Endothelial cell of umbilical vein (primary cell): ENCODE data around the gene HIP1. TPM values are rescaled to one million over a fixed set of nuclear protein-coding genes. Genes with fewer than 3 reads are reported as not detected.
"Not testable (repeated sequence)": the region's sequence is repeated elsewhere in the genome, so short reads cannot be mapped to it uniquely, and the experiment has no call there.

Source experiments
- BruUV-seq: library from RNA; stranded (reverse); fragments of 400-500 nt; replicated peaks from 2 replicates; lab custom pipeline; 2021; lab: Mats Ljungman, UMichigan
- CTCF ChIA-PET: fragments of 300-600, 350-600 bp; sonication (Branson Sonifier 250); formaldehyde crosslinking; loops from one replicate; lab custom pipeline; 2021; ENCODE audit warnings: antibody characterized with exemption, inconsistent platforms; lab: Charles Lee
- POLR2A ChIA-PET: fragments of 300-600, 350-600 bp; sonication (Branson Sonifier 250); formaldehyde crosslinking; loops from one replicate; lab custom pipeline; 2021; ENCODE audit warnings: antibody characterized with exemption, inconsistent platforms; lab: Charles Lee
- DNase-seq: peaks from one replicate; pipeline ENCODE4 v3.0.0-alpha.2; 2011; ENCODE audit warnings: low read depth, low spot score
- FAIRE-seq: peaks from 2 replicates; lab custom pipeline; 2011; peaks lifted over from hg19 to GRCh38; lab: Jason Lieb, UNC
- H2AFZ ChIP-seq: 2 replicates; pipeline ENCODE4 v1.6.0; 2012; ENCODE audit warnings: low read depth, low read length, control low read depth, inconsistent platforms
- H3K27ac ChIP-seq: 2 replicates; pipeline ENCODE4 v1.5.1; 2011; ENCODE audit warnings: low read depth, mild to moderate bottlenecking, control low read depth, low read length, moderate library complexity; ENCODE audit not compliant: insufficient read depth
- H3K27me3 ChIP-seq, 2 experiments: 2 replicates each; pipeline versions ENCODE4 v1.6.0 to v1.6.1; 2011; ENCODE audit warnings: low read length in 2 of 2, mixed read lengths in 1 of 2; ENCODE audit not compliant: control insufficient read depth in 2 of 2, insufficient read depth in 2 of 2
- H3K36me3 ChIP-seq, 2 experiments: 2 replicates in 1 of 2; 3 replicates in 1 of 2; pipeline ENCODE4 v1.5.1; 2011; ENCODE audit warnings: low read length in 2 of 2, mild to moderate bottlenecking in 1 of 2, moderate library complexity in 1 of 2; ENCODE audit not compliant: control insufficient read depth in 2 of 2, insufficient read depth in 2 of 2; ENCODE audit errors: extremely low read depth in 1 of 2
- H3K4me1 ChIP-seq: 3 replicates; pipeline ENCODE4 v1.5.1; 2011; ENCODE audit warnings: mild to moderate bottlenecking, low read length; ENCODE audit not compliant: control insufficient read depth, insufficient read depth; ENCODE audit errors: extremely low read depth
- H3K4me2 ChIP-seq: 2 replicates; pipeline ENCODE4 v1.6.1; 2011; ENCODE audit warnings: low read length, control low read depth, mixed read lengths; ENCODE audit not compliant: insufficient read depth
- H3K4me3 ChIP-seq, 3 experiments: fragments of 200-600 bp in 1 of 3; sonication (generic), shearing (Covaris generic) in 1 of 3; replicated peaks in 1 of 3; 2 replicates each; pipeline ENCODE4 v1.5.1; 2011 to 2016; ENCODE audit warnings: control low read depth in 3 of 3, low read length in 3 of 3, mild to moderate bottlenecking in 2 of 3, inconsistent platforms in 1 of 3, low read depth in 1 of 3, moderate library complexity in 1 of 3; ENCODE audit not compliant: insufficient read depth in 1 of 3
- H3K79me2 ChIP-seq: 2 replicates; pipeline ENCODE4 v1.6.0; 2012; ENCODE audit warnings: low read length, inconsistent platforms; ENCODE audit not compliant: control insufficient read depth, insufficient read depth
- H3K9ac ChIP-seq: replicated peaks from 2 replicates; pipeline ENCODE3; 2011; ENCODE audit warnings: low read length, control low read depth; ENCODE audit not compliant: insufficient read depth; ENCODE audit errors: extremely low read depth
- H3K9me1 ChIP-seq: replicated peaks from 3 replicates; pipeline ENCODE4 v1.6.0; 2011; ENCODE audit warnings: mild to moderate bottlenecking, low read length; ENCODE audit not compliant: control insufficient read depth, insufficient read depth; ENCODE audit errors: extremely low read depth
- H3K9me3 ChIP-seq: replicated peaks from 2 replicates; pipeline ENCODE4 v1.5.1; 2012; ENCODE audit warnings: low read length, inconsistent platforms; ENCODE audit not compliant: control insufficient read depth, insufficient read depth
- H4K20me1 ChIP-seq: replicated peaks from 2 replicates; pipeline ENCODE3; 2011; ENCODE audit warnings: mild to moderate bottlenecking, low read length; ENCODE audit not compliant: control insufficient read depth, insufficient read depth; ENCODE audit errors: extremely low read depth
- EZH2 ChIP-seq: IDR thresholded peaks from 2 replicates; pipeline ENCODE4 v1.6.1; 2012; ENCODE audit warnings: borderline replicate concordance, low read depth, mild to moderate bottlenecking, moderate library complexity, low read length, inconsistent platforms; ENCODE audit not compliant: severe bottlenecking
- MYC ChIP-seq: IDR thresholded peaks from one replicate; pipeline ENCODE4 v1.6.1; 2011; ENCODE audit warnings: mild to moderate bottlenecking, low read depth, low read length
- POLR2A ChIP-seq: IDR thresholded peaks from 2 replicates; pipeline ENCODE4 v1.6.1; 2012; ENCODE audit warnings: low read depth, mild to moderate bottlenecking, control low read depth, low read length
- POLR2AphosphoS5 ChIP-seq: IDR thresholded peaks from 2 replicates; pipeline ENCODE4 v1.6.1; 2012; ENCODE audit warnings: low read depth, mild to moderate bottlenecking, control low read depth, low read length, moderate library complexity; ENCODE audit not compliant: insufficient read depth
- dilution Hi-C: fragments of 300-500 bp; cut with MboI; formaldehyde crosslinking; loops from one replicate; pipeline ENCODE4 v1.15.0; 2019; ENCODE audit warnings: low sequenced_read_pairs; ENCODE audit not compliant: extremely low pct_ligation_motif_present
- intact Hi-C: fragments of 100-400 bp; cut with micrococcal nuclease; formaldehyde crosslinking; loops from one replicate; pipeline ENCODE4 v1.10.0; 2022
- polyA plus RNA-seq, 4 experiments: library from polyadenylated mRNA; depleted of rRNA in 3 of 4; stranded (reverse) in 3 of 4; unstranded in 1 of 4; fragments of >200 nt; gene quantifications; 2 replicates each; pipeline versions ENCODE4 v1.2.1 to v1.2.3, GENCODE V29; 2011 to 2012; ENCODE audit warnings: missing spikeins in 1 of 4
- total RNA-seq: library from RNA; stranded (reverse); gene quantifications from 2 replicates; pipeline ENCODE4 v1.2.3, GENCODE V29; 2021
- TF ChIP-seq, protein P1 (sequence below): IDR thresholded peaks from 2 replicates; pipeline ENCODE4 v1.6.1; 2011; ENCODE audit not compliant: insufficient read depth, insufficient read length
- TF ChIP-seq, protein P2 (sequence below), 2 donors: IDR thresholded peaks; 1 replicate in 1 of 2; 2 replicates in 1 of 2; pipeline ENCODE4 v1.5.1; 2011; ENCODE audit warnings: low read length in 2 of 2, mild to moderate bottlenecking in 2 of 2, moderate library complexity in 2 of 2, control low read depth in 1 of 2, inconsistent platforms in 1 of 2, low read depth in 1 of 2; ENCODE audit not compliant: insufficient read depth in 1 of 2; ENCODE audit errors: extremely low read depth in 1 of 2

HIP1 gene
- total and polyA plus RNA-seq, 2 donors (not counting 3 experiments of a cell fraction or from before 2014, with no cell fraction given), result 23.7 to 47.6 TPM

DNA sequence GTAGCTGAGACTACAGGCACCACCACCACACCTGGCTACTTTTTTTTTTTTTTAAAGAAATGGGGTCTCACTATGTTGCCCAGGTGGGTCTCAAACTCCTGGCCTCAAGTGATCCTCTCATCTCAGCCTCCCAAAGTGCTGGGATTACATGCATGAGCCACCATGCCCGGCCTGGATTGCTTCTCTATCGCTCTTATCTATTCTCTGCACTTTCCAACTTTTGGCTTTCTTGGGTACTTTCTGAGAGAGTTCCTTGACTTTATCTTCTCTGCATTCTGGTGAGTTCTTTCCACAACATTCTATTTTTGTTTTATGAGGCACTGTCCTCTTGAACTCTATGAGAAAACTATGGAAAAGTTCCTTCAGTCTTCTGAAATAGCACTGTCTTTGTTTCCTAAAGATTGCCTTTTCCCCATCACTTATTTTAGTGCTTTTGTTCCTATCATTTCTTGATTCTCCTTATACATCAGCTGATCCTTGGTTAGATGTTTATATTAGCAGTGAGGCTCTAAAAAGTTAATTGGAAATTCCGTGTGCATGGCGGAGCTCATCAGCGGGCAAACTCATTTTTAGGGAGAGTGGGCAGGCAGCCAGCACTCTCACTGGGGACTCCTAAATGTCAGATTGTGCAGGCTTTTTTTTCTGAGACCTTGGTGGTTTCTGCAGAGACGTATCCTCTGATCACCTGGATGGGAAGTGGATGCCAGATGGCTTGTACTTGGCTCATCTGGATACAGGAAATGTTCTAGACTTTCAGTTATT lies 43.9 kb downstream of the HIP1 start:
- no peak overlapping the region for H2AFZ ChIP-seq
- no peak overlapping the region for H3K9ac ChIP-seq
- no TSS peak for BruUV-seq
- H3K9me3 ChIP-seq, result no peaks in the 10 kb centered on the region
- TF ChIP-seq, protein P1, sequence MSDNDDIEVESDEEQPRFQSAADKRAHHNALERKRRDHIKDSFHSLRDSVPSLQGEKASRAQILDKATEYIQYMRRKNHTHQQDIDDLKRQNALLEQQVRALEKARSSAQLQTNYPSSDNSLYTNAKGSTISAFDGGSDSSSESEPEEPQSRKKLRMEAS, result no peak
- TF ChIP-seq MYC (no peak), EZH2 (no peak), POLR2A (no peak), POLR2AphosphoS5 (no peak)
- TF ChIP-seq, protein P2, sequence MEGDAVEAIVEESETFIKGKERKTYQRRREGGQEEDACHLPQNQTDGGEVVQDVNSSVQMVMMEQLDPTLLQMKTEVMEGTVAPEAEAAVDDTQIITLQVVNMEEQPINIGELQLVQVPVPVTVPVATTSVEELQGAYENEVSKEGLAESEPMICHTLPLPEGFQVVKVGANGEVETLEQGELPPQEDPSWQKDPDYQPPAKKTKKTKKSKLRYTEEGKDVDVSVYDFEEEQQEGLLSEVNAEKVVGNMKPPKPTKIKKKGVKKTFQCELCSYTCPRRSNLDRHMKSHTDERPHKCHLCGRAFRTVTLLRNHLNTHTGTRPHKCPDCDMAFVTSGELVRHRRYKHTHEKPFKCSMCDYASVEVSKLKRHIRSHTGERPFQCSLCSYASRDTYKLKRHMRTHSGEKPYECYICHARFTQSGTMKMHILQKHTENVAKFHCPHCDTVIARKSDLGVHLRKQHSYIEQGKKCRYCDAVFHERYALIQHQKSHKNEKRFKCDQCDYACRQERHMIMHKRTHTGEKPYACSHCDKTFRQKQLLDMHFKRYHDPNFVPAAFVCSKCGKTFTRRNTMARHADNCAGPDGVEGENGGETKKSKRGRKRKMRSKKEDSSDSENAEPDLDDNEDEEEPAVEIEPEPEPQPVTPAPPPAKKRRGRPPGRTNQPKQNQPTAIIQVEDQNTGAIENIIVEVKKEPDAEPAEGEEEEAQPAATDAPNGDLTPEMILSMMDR (IDR thresholded peaks at IDR 0.05; ENCODE audit: extremely low read depth in 1 of 2, insufficient read depth in 1 of 2, low read depth in 1 of 2, low read length in 2 of 2), result no peak
- H3K36me3 ChIP-seq, result no peaks in the 10 kb centered on the region
- DNase-seq, result no peak
- POLR2A ChIA-PET, result interaction anchor here (0.6 kb wide), 1 partner anchor 44 kb away, joined by 4 read pairs; no protein-coding TSS in a partner anchor
- no peak overlapping the region for H3K27ac ChIP-seq
- H3K27me3 ChIP-seq, result no peaks in the 10 kb centered on the region
- no peaks in the 10 kb centered on the region for H3K79me2 ChIP-seq
- H3K4me1 ChIP-seq, result no peaks in the 10 kb centered on the region
- intact Hi-C loops (no loop called here), dilution Hi-C loops (no loop called here)
- CTCF ChIA-PET, result interaction anchor here (1.0 kb wide), 1 partner anchor 9 kb away, joined by 3 read pairs; no protein-coding TSS in a partner anchor
- H3K9me1 ChIP-seq, result no peaks in the 10 kb centered on the region
- no peaks in the 10 kb centered on the region for H4K20me1 ChIP-seq
- H3K4me3 ChIP-seq, result no peak overlapping the region
- no peak overlapping the region for H3K4me2 ChIP-seq
- FAIRE-seq, result no peak

DNA sequence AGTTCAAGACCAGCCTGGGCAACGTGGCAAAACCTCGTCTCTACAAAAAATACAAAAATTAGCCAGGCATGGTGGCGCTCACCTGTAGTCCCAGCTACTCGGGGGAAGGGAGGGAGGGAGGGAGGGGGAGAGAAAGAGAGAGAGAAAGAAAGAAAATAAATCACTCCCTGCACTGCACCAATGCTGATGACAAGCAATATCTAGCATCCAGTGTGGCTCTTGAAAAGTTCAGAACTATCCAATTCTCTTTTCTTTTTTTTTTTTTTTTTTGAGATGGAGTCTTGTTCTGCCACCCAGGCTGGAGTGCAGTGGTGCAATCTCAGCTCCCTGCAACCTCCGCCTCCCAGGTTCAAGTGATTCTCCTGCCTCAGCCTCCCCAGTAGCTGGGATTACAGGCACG lies 45.1 kb downstream of the HIP1 start:
- H3K27me3 ChIP-seq, H3K4me3 ChIP-seq, FAIRE-seq, intact Hi-C loops, H3K9me1 ChIP-seq, H4K20me1 ChIP-seq, H3K4me2 ChIP-seq, CTCF ChIA-PET, H3K79me2 ChIP-seq, H3K4me1 ChIP-seq, H3K36me3 ChIP-seq, H3K27ac ChIP-seq, DNase-seq, H3K9me3 ChIP-seq, dilution Hi-C loops, BruUV-seq, H2AFZ ChIP-seq, H3K9ac ChIP-seq: not testable (repeated sequence)
- POLR2A ChIA-PET, result interaction anchor here (0.6 kb wide), 1 partner anchor 158 kb away, joined by 3 read pairs; no protein-coding TSS in a partner anchor
